ENCODE results near the gene DHRSX.

DNA sequence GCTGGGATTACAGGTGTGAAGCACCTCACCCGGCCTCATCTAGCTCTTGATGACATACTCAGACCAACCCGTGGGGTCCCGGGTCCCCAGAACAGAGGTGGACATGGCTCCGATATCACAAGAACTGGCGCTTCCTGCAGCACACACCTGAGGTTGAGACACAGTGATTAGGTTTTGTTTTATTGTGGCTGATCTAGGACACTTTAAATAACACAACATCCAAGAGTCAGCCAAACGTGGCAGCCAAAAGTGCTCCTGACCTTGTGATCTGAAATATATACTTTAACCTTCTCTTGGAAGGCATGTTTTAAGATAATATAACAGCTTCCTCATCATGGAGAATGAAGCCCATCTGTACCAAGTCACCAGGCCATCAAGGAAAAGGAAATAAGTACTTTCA lies 198.9 kb downstream of the DHRSX start:
- TF ChIP-seq, protein P1, sequence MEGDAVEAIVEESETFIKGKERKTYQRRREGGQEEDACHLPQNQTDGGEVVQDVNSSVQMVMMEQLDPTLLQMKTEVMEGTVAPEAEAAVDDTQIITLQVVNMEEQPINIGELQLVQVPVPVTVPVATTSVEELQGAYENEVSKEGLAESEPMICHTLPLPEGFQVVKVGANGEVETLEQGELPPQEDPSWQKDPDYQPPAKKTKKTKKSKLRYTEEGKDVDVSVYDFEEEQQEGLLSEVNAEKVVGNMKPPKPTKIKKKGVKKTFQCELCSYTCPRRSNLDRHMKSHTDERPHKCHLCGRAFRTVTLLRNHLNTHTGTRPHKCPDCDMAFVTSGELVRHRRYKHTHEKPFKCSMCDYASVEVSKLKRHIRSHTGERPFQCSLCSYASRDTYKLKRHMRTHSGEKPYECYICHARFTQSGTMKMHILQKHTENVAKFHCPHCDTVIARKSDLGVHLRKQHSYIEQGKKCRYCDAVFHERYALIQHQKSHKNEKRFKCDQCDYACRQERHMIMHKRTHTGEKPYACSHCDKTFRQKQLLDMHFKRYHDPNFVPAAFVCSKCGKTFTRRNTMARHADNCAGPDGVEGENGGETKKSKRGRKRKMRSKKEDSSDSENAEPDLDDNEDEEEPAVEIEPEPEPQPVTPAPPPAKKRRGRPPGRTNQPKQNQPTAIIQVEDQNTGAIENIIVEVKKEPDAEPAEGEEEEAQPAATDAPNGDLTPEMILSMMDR (IDR thresholded peaks at IDR 0.05): no peak
- no peak for TF ChIP-seq POLR2A (IDR thresholded peaks at IDR 0.05; ENCODE audit: low read depth)
- TF ChIP-seq POLR2AphosphoS5 (IDR thresholded peaks at IDR 0.05): no peak
- TF ChIP-seq EP300 (IDR thresholded peaks at IDR 0.05): no peak

Data from esophagus muscularis mucosa (tissue), 4 donors.